Activated B cell treated with CpG ODN at 0.5 μM for 24 hours (primary cell): ENCODE measurements around the gene NPNT. TPM values are rescaled to one million over a fixed set of nuclear protein-coding genes. Genes with fewer than 3 reads are reported as not detected.

Source experiments
- ATAC-seq: fragments of 200-7000 bp; cut with Tn5 transposase; one replicate; pipeline ENCODE4 v1.10.0; 2021; ENCODE audit warnings: low read depth, mild to moderate bottlenecking, moderate library complexity
- CTCF ChIA-PET: fragments of 350-600 bp; sonication (Branson Sonifier 250); formaldehyde crosslinking; loops from one replicate; lab custom pipeline; 2021; ENCODE audit warnings: antibody characterized with exemption; lab: Charles Lee
- POLR2A ChIA-PET: fragments of 350-600 bp; sonication (Branson Sonifier 250); formaldehyde crosslinking; loops from one replicate; lab custom pipeline; 2021; ENCODE audit warnings: antibody characterized with exemption; lab: Charles Lee
- DNase-seq: peaks from one replicate; pipeline ENCODE4 v3.0.0; 2022
- H3K27ac Mint-ChIP-seq: one replicate; pipeline ENCODE4 v1.8.0; 2020; ENCODE audit warnings: mixed read lengths
- H3K27me3 Mint-ChIP-seq: one replicate; pipeline ENCODE4 v1.8.0; 2021; ENCODE audit warnings: mixed read lengths
- H3K36me3 Mint-ChIP-seq: one replicate; pipeline ENCODE4 v1.8.0; 2021; ENCODE audit warnings: low read depth, mixed read lengths
- H3K4me1 Mint-ChIP-seq: one replicate; pipeline ENCODE4 v1.8.0; 2021; ENCODE audit warnings: mixed read lengths
- H3K4me3 Mint-ChIP-seq: one replicate; pipeline ENCODE4 v1.8.0; 2020; ENCODE audit warnings: mild to moderate bottlenecking, mixed read lengths
- H3K9me3 Mint-ChIP-seq: one replicate; pipeline ENCODE4 v1.8.0; 2020; ENCODE audit warnings: mixed read lengths
- CTCF ChIP-seq: fragments of 200-600 bp; IDR thresholded peaks from one replicate; pipeline ENCODE4 v1.8.0; 2022; ENCODE audit warnings: antibody characterized with exemption, mild to moderate bottlenecking
- intact Hi-C: fragments of 100-400 bp; cut with micrococcal nuclease; formaldehyde crosslinking; loops from one replicate; pipeline ENCODE4 v1.15.1; 2024
- total RNA-seq: library from RNA; stranded (reverse); gene quantifications from 2 replicates; pipeline ENCODE4 v1.2.3, GENCODE V29; 2022

Gene NPNT
- total RNA-seq, 1 donor from 2014 or later: not detected

- DNase-seq (no peak), ATAC-seq (no peak)
- H3K27ac Mint-ChIP-seq: no peak overlapping the region
- H3K4me3 Mint-ChIP-seq: no peak overlapping the region
- H3K4me1 Mint-ChIP-seq: no peaks in the 10 kb centered on the region
- no peak for TF ChIP-seq CTCF
- no peaks in the 10 kb centered on the region for H3K36me3 Mint-ChIP-seq
- no peaks in the 10 kb centered on the region for H3K9me3 Mint-ChIP-seq
- H3K27me3 Mint-ChIP-seq: peaks cover 2% of the 10 kb centered on the region
- intact Hi-C loops: no loop called here
- POLR2A ChIA-PET: no interaction called here
- CTCF ChIA-PET: no interaction called here
Observed at GRCh38 chr4:105996845-105997244, 101.6 kb downstream of the NPNT start.

GRCh38 chr4:105998171-105999063, 103.1 kb downstream of the NPNT start:
- Mint-ChIP-seq H3K4me1 (no peaks in the 10 kb centered on the region), H3K27ac (no peak overlapping the region), H3K27me3 (peaks cover 2% of the 10 kb centered on the region), H3K9me3 (no peaks in the 10 kb centered on the region), H3K36me3 (no peaks in the 10 kb centered on the region), H3K4me3 (no peak overlapping the region)
- no peak for ATAC-seq
- intact Hi-C loops: no loop called here
- ChIA-PET CTCF (no interaction called here), POLR2A (no interaction called here)
- no peak for TF ChIP-seq CTCF
- no peak for DNase-seq

GRCh38 chr4:106002994-106003393, 107.7 kb downstream of the NPNT start:
- ChIA-PET POLR2A (no interaction called here), CTCF (no interaction called here)
- no peaks in the 10 kb centered on the region for H3K4me1 Mint-ChIP-seq

GRCh38 chr4:106010761-106011160, 115.5 kb downstream of the NPNT start:
- Mint-ChIP-seq H3K9me3 (peaks cover 27% of the 10 kb centered on the region), H3K27me3 (no peaks in the 10 kb centered on the region), H3K4me3 (no peak overlapping the region), H3K36me3 (no peaks in the 10 kb centered on the region), H3K27ac (no peak overlapping the region), H3K4me1 (no peaks in the 10 kb centered on the region)
- intact Hi-C loops: no loop called here
- no peak for TF ChIP-seq CTCF
- POLR2A ChIA-PET: no interaction called here
- DNase-seq (no peak), ATAC-seq (no peak)
- CTCF ChIA-PET: no interaction called here

More at GRCh38 chr4:106002994-106003393, 107.7 kb downstream of the NPNT start:
- H3K4me3 Mint-ChIP-seq: no peak overlapping the region
- H3K36me3 Mint-ChIP-seq: no peaks in the 10 kb centered on the region
- DNase-seq (no peak), ATAC-seq (no peak)
- no peaks in the 10 kb centered on the region for H3K27me3 Mint-ChIP-seq
- H3K27ac Mint-ChIP-seq: no peak overlapping the region
- no peak for TF ChIP-seq CTCF
- intact Hi-C loops: no loop called here
- H3K9me3 Mint-ChIP-seq: no peaks in the 10 kb centered on the region

- no peak for DNase-seq
- Mint-ChIP-seq H3K27me3 (no peaks in the 10 kb centered on the region), H3K4me3 (no peak overlapping the region), H3K36me3 (no peaks in the 10 kb centered on the region), H3K9me3 (peaks cover 27% of the 10 kb centered on the region), H3K4me1 (no peaks in the 10 kb centered on the region), H3K27ac (no peak overlapping the region)
- CTCF ChIA-PET: no interaction called here
- POLR2A ChIA-PET: no interaction called here
- ATAC-seq: no peak
- no peak for TF ChIP-seq CTCF
- intact Hi-C loops: no loop called here
Observed at GRCh38 chr4:106011387-106011786, 116.1 kb downstream of the NPNT start.
